GM19455 (cell line): ENCODE measurements around the gene BRSK1.

Experiments used
- ATAC-seq: cut with Tn5 transposase; IDR thresholded peaks from one replicate; pipeline ENCODE4 v1.9.1; 2021; ENCODE audit not compliant: unreplicated experiment

Gene BRSK1

GRCh38 chr19:55303477-55303876 lies 19.7 kb downstream of the BRSK1 start:
- no peak for ATAC-seq

GRCh38 chr19:55304279-55304978 lies 20.6 kb downstream of the BRSK1 start:
- no peak for ATAC-seq

GRCh38 chr19:55304980-55305379 lies 21.2 kb downstream of the BRSK1 start:
- no peak for ATAC-seq

GRCh38 chr19:55305491-55305890 lies 21.7 kb downstream of the BRSK1 start:
- no peak for ATAC-seq

GRCh38 chr19:55305983-55306562 lies 22.3 kb downstream of the BRSK1 start:
- no peak for ATAC-seq

- ATAC-seq = no peak
Measured at GRCh38 chr19:55306712-55307111, 22.9 kb downstream of the BRSK1 start.

- no peak for ATAC-seq
Measured at GRCh38 chr19:55308281-55308680, 24.5 kb downstream of the BRSK1 start.

GRCh38 chr19:55309448-55309847 lies 25.7 kb downstream of the BRSK1 start:
- ATAC-seq = no peak

- no peak for ATAC-seq
Measured at GRCh38 chr19:55310498-55310897, 26.7 kb downstream of the BRSK1 start.

- ATAC-seq = no peak
Measured at GRCh38 chr19:55311397-55311796, 27.6 kb downstream of the BRSK1 start.

- no peak for ATAC-seq
Measured at GRCh38 chr19:55311797-55312196, 28.0 kb downstream of the BRSK1 start.

- ATAC-seq = no peak
Measured at GRCh38 chr19:55312621-55313512, 29.1 kb downstream of the BRSK1 start.

GRCh38 chr19:55314396-55314795 lies 30.6 kb downstream of the BRSK1 start:
- ATAC-seq = no peak

- no peak for ATAC-seq
Measured at GRCh38 chr19:55315956-55316525, 32.2 kb downstream of the BRSK1 start.

GRCh38 chr19:55316646-55317045 lies 32.8 kb downstream of the BRSK1 start:
- no peak for ATAC-seq

- ATAC-seq = no peak
Measured at GRCh38 chr19:55319785-55320184, 36.0 kb downstream of the BRSK1 start.

- no peak for ATAC-seq
Measured at GRCh38 chr19:55320844-55321419, 37.1 kb downstream of the BRSK1 start.

GRCh38 chr19:55321466-55322137 lies 37.8 kb downstream of the BRSK1 start:
- no peak for ATAC-seq

GRCh38 chr19:55322204-55322885 lies 38.5 kb downstream of the BRSK1 start:
- no peak for ATAC-seq

- no peak for ATAC-seq
Measured at GRCh38 chr19:55324662-55325061, 40.9 kb downstream of the BRSK1 start.
